NCI-H2227 treated with DMSO at 0.1 percent for 48 hours (cell line): ENCODE data around the gene IL21R.
"Not testable (repeated sequence)": the region's sequence is repeated elsewhere in the genome, so short reads cannot be mapped to it uniquely, and the experiment has no call there.

Experiments
- DNase-seq: peaks from one replicate; lab custom pipeline; 2025; lab: John Stamatoyannopoulos, UW

The IL21R gene

GRCh38 chr16:27444015-27444414, 42.0 kb downstream of the IL21R start:
- DNase-seq: no peak

- DNase-seq: no peak
Observed at GRCh38 chr16:27444470-27444869, 42.5 kb downstream of the IL21R start.

GRCh38 chr16:27445502-27446175, 43.7 kb downstream of the IL21R start:
- DNase-seq: no peak

GRCh38 chr16:27446721-27447120, 44.7 kb downstream of the IL21R start:
- DNase-seq: no peak

- DNase-seq: no peak
Observed at GRCh38 chr16:27447301-27447700, 45.3 kb downstream of the IL21R start.

GRCh38 chr16:27448532-27449433, 46.8 kb downstream of the IL21R start:
- no peak for DNase-seq

- DNase-seq: no peak
Observed at GRCh38 chr16:27449434-27450195, 47.6 kb downstream of the IL21R start.

- no peak for DNase-seq
Observed at GRCh38 chr16:27450196-27450549, 48.2 kb downstream of the IL21R start.

GRCh38 chr16:27452569-27453493, 50.9 kb downstream of the IL21R start:
- DNase-seq: no peak

GRCh38 chr16:27453494-27453825, 51.5 kb downstream of the IL21R start:
- no peak for DNase-seq

GRCh38 chr16:27455700-27456099, 53.7 kb downstream of the IL21R start:
- no peak for DNase-seq

- not testable (repeated sequence) for DNase-seq
Observed at GRCh38 chr16:27457605-27457900, 55.6 kb downstream of the IL21R start.

GRCh38 chr16:27458258-27458657, 56.3 kb downstream of the IL21R start:
- no peak for DNase-seq

GRCh38 chr16:27458987-27459688, 57.2 kb downstream of the IL21R start:
- no peak for DNase-seq

- no peak for DNase-seq
Observed at GRCh38 chr16:27460213-27460612, 58.2 kb downstream of the IL21R start.

GRCh38 chr16:27460663-27461482, 58.9 kb downstream of the IL21R start:
- DNase-seq: no peak

- DNase-seq: no peak
Observed at GRCh38 chr16:27461483-27462171, 59.7 kb downstream of the IL21R start.

GRCh38 chr16:27462200-27462845, 60.3 kb downstream of the IL21R start:
- no peak for DNase-seq
